IPS-18c (cell line): ENCODE measurements around the gene SACS.

Experiments used
- H3K4me3 ChIP-seq: 2 replicates; pipeline ENCODE4 v1.7.0; 2013; ENCODE audit warnings: low read depth, mild to moderate bottlenecking, low read length, moderate library complexity; ENCODE audit not compliant: insufficient read depth
- H3K9me3 ChIP-seq: one replicate; pipeline ENCODE4 v1.6.1; 2013; ENCODE audit warnings: mild to moderate bottlenecking, low read length, moderate library complexity; ENCODE audit not compliant: control insufficient read depth, insufficient read depth

Gene SACS

GRCh38 chr13:23384111-23384510, 49.4 kb downstream of the SACS start:
- H3K4me3 ChIP-seq, result no peak overlapping the region
- H3K9me3 ChIP-seq, result no peaks in the 10 kb centered on the region

- Histone ChIP-seq H3K4me3 (no peak overlapping the region), H3K9me3 (no peaks in the 10 kb centered on the region)
Measured at GRCh38 chr13:23383151-23383550, 50.4 kb downstream of the SACS start.

GRCh38 chr13:23381866-23382265, 51.6 kb downstream of the SACS start:
- H3K4me3 ChIP-seq, result no peak overlapping the region
- no peaks in the 10 kb centered on the region for H3K9me3 ChIP-seq

- no peaks in the 10 kb centered on the region for H3K9me3 ChIP-seq
Measured at GRCh38 chr13:23380534-23380933, 53.0 kb downstream of the SACS start.

GRCh38 chr13:23377983-23378632, 55.4 kb downstream of the SACS start:
- Histone ChIP-seq H3K9me3 (no peaks in the 10 kb centered on the region), H3K4me3 (no peak overlapping the region)

More at GRCh38 chr13:23380534-23380933, 53.0 kb downstream of the SACS start:
- H3K4me3 ChIP-seq, result no peak overlapping the region

- H3K4me3 ChIP-seq, result no peak overlapping the region; the same call in 1 of the 2 replicates
- no peaks in the 10 kb centered on the region for H3K9me3 ChIP-seq
Measured at GRCh38 chr13:23377579-23377978, 55.9 kb downstream of the SACS start.

GRCh38 chr13:23375001-23375971, 58.2 kb downstream of the SACS start:
- Histone ChIP-seq H3K4me3 (peak overlapping the region; percentile 85), H3K9me3 (no peaks in the 10 kb centered on the region)

- no peaks in the 10 kb centered on the region for H3K9me3 ChIP-seq
- H3K4me3 ChIP-seq, result no peak overlapping the region
Measured at GRCh38 chr13:23372264-23372906, 61.1 kb downstream of the SACS start.

GRCh38 chr13:23367907-23368306, 65.6 kb downstream of the SACS start:
- H3K4me3 ChIP-seq, result no peak overlapping the region
- H3K9me3 ChIP-seq, result peaks cover 2% of the 10 kb centered on the region

GRCh38 chr13:23365652-23366051, 67.8 kb downstream of the SACS start:
- Histone ChIP-seq H3K9me3 (peaks cover 2% of the 10 kb centered on the region), H3K4me3 (no peak overlapping the region)

GRCh38 chr13:23359882-23360281, 73.6 kb downstream of the SACS start:
- Histone ChIP-seq H3K9me3 (peaks cover 2% of the 10 kb centered on the region), H3K4me3 (no peak overlapping the region)

- Histone ChIP-seq H3K9me3 (no peaks in the 10 kb centered on the region), H3K4me3 (no peak overlapping the region)
Measured at GRCh38 chr13:23357349-23357748, 76.2 kb downstream of the SACS start.

GRCh38 chr13:23356368-23356767, 77.1 kb downstream of the SACS start:
- Histone ChIP-seq H3K9me3 (no peaks in the 10 kb centered on the region), H3K4me3 (no peak overlapping the region)

GRCh38 chr13:23354520-23354919, 79.0 kb downstream of the SACS start:
- Histone ChIP-seq H3K4me3 (no peak overlapping the region), H3K9me3 (no peaks in the 10 kb centered on the region)

- no peaks in the 10 kb centered on the region for H3K9me3 ChIP-seq
Measured at GRCh38 chr13:23352161-23352560, 81.3 kb downstream of the SACS start.

GRCh38 chr13:23350009-23350408, 83.5 kb downstream of the SACS start:
- Histone ChIP-seq H3K4me3 (no peak overlapping the region), H3K9me3 (no peaks in the 10 kb centered on the region)

More at GRCh38 chr13:23352161-23352560, 81.3 kb downstream of the SACS start:
- no peak overlapping the region for H3K4me3 ChIP-seq

GRCh38 chr13:23349161-23349897, 84.2 kb downstream of the SACS start:
- Histone ChIP-seq H3K9me3 (no peaks in the 10 kb centered on the region), H3K4me3 (no peak overlapping the region)
